Astrocyte (in vitro differentiated cells and primary cell): ENCODE data around the gene VAPA.

Experiments
- EZH2 ChIP-seq: IDR thresholded peaks from 2 replicates; pipeline ENCODE4 v1.6.1; 2012; ENCODE audit warnings: mild to moderate bottlenecking, low read length, inconsistent platforms; ENCODE audit not compliant: insufficient read depth
- TF ChIP-seq, protein P1 (sequence below): IDR thresholded peaks from 2 replicates; pipeline ENCODE4 v1.5.1; 2011; ENCODE audit warnings: low read depth, mild to moderate bottlenecking, inconsistent platforms, low read length, moderate library complexity; ENCODE audit not compliant: insufficient read depth

DNA sequence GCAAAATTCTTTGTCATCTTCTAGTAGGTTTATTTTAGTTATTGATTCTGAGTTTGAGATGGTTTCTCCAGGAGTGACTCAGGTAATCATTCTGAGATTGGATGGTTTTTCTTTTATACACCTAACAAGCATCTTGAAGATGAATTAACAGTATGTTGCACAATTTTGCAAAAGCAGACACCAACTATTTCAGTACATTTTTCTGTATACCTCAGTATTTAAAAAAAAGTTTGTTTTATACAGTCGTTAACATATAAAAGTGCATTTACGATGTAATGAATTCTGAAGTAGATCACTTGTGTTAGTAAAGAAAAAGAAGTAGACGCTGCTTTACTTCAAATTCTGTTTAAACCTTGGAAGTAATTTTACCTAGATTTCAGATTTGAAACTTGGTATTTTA is 3.0 kb downstream of the VAPA start:
- no peak for TF ChIP-seq EZH2
- TF ChIP-seq, protein P1, sequence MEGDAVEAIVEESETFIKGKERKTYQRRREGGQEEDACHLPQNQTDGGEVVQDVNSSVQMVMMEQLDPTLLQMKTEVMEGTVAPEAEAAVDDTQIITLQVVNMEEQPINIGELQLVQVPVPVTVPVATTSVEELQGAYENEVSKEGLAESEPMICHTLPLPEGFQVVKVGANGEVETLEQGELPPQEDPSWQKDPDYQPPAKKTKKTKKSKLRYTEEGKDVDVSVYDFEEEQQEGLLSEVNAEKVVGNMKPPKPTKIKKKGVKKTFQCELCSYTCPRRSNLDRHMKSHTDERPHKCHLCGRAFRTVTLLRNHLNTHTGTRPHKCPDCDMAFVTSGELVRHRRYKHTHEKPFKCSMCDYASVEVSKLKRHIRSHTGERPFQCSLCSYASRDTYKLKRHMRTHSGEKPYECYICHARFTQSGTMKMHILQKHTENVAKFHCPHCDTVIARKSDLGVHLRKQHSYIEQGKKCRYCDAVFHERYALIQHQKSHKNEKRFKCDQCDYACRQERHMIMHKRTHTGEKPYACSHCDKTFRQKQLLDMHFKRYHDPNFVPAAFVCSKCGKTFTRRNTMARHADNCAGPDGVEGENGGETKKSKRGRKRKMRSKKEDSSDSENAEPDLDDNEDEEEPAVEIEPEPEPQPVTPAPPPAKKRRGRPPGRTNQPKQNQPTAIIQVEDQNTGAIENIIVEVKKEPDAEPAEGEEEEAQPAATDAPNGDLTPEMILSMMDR = no peak
